Nucleus accumbens (tissue), 56 donors: ENCODE measurements around the gene MMP27.
"Not testable (repeated sequence)": the region's sequence is repeated elsewhere in the genome, so short reads cannot be mapped to it uniquely, and the experiment has no call there.

Experiments
- DNase-seq, 56 donors: peaks; one replicate each; lab custom pipeline; 2025; lab: John Stamatoyannopoulos, UW

MMP27 gene

GRCh38 chr11:102705626-102706025, at the start of gene MMP27:
MMP27 (minus strand) TSS chr11:102705769; CDS start chr11:102705714, 55 bp downstream.
- DNase-seq = no peak

- no peak for DNase-seq
Observed at GRCh38 chr11:102753267-102753666, 47.7 kb upstream of the MMP27 start.

GRCh38 chr11:102751673-102752072, 46.1 kb upstream of the MMP27 start:
- DNase-seq = no peak

GRCh38 chr11:102749101-102749722, 43.6 kb upstream of the MMP27 start:
- no peak for DNase-seq

GRCh38 chr11:102746746-102747578, 41.4 kb upstream of the MMP27 start:
- not testable (repeated sequence) for DNase-seq

GRCh38 chr11:102734650-102735049, 29.1 kb upstream of the MMP27 start:
- DNase-seq = no peak

- DNase-seq = peak in 2 of 56 donors; percentile 3 to 14
Observed at GRCh38 chr11:102733232-102733875, 27.8 kb upstream of the MMP27 start.

GRCh38 chr11:102730944-102731343, 25.4 kb upstream of the MMP27 start:
- peak in 7 of 56 donors; percentile 1 to 7 (median 4) for DNase-seq

GRCh38 chr11:102729849-102730815, 24.6 kb upstream of the MMP27 start:
- no peak for DNase-seq

GRCh38 chr11:102727890-102728289, 22.3 kb upstream of the MMP27 start:
- no peak for DNase-seq

- DNase-seq = no peak
Observed at GRCh38 chr11:102724904-102725500, 19.4 kb upstream of the MMP27 start, which contains the start of gene MMP8. MMP8 (minus strand) TSS chr11:102724954; CDS start chr11:102724855, 99 bp downstream.

GRCh38 chr11:102722821-102723220, 17.3 kb upstream of the MMP27 start:
- DNase-seq = no peak

- no peak for DNase-seq
Observed at GRCh38 chr11:102719620-102720277, 14.2 kb upstream of the MMP27 start.

- DNase-seq = no peak
Observed at GRCh38 chr11:102717280-102717679, 11.7 kb upstream of the MMP27 start.

GRCh38 chr11:102716527-102716926, 11.0 kb upstream of the MMP27 start:
- no peak for DNase-seq

GRCh38 chr11:102712137-102712536, 6.6 kb upstream of the MMP27 start:
- no peak for DNase-seq

- DNase-seq = no peak
Observed at GRCh38 chr11:102709201-102709945, 3.8 kb upstream of the MMP27 start.

- no peak for DNase-seq
Observed at GRCh38 chr11:102708654-102709053, 3.1 kb upstream of the MMP27 start.
